ENCODE data around the gene CTAGE4. TPM values are rescaled to one million over a fixed set of nuclear protein-coding genes. Genes with fewer than 3 reads are reported as not detected.
A peak's percentile ranks its signal among the peaks of the same experiment; 100 is the strongest.
"Not testable (repeated sequence)": the region's sequence is repeated elsewhere in the genome, so short reads cannot be mapped to it uniquely, and the experiment has no call there.

Gene CTAGE4
- total RNA-seq, 1 experiment from 2014 or later, result 18.3 TPM

DNA sequence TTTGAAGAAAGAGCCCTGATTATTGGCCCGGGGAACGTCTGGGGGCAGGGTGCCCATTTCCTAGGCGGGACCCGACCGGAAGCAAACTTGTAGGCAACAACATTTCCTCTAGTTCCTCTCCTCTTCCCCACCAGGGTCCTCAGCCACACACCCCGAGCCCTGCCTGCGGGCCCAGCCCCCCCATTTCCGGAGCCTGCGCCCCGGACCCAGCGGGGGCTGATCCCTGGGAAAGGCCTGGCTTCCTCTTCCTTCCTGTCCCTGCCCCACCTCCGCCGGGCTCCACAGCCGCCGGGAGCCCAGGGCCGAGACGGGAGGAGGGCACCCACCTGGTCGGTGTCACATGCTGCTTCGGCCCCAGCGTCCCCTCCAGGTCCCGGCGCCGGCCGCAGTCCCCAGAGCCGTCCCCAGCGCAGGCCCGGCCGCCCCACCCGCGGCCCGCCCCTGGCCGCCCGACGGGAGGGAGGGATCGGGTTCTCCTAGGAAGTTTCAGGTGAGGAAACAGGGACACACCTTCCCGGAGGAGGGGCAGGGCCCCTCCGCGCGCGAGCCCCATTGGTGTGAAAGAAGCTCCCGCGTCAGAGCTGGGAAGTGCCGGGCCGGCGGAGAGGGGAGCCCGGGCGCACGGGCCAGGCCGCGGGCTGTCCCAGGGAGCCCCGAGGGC lies 12.1 kb downstream of the CTAGE4 start, which contains the start of gene ARHGEF35:
Gene ARHGEF35, minus strand, starts transcription at position 622 of the 661 bp plus-strand sequence. CDS start 7,450 bp downstream, outside the sequence.
- H3K9me3 Mint-ChIP-seq; POLR2A ChIA-PET; H3K36me3 Mint-ChIP-seq; H3K27me3 Mint-ChIP-seq (ENCODE audit: low read depth); CTCF ChIA-PET; DNase-seq (ENCODE audit: low spot score); H3K27ac Mint-ChIP-seq: not testable (repeated sequence)
- ATAC-seq, result peak; percentile 86
- Mint-ChIP-seq H3K4me3 (peak within 1 kb of the TSS; percentile 49; the same call in 1 of the 2 replicates), H3K4me1 (peaks cover 12% of the 10 kb centered on the region)

DNA sequence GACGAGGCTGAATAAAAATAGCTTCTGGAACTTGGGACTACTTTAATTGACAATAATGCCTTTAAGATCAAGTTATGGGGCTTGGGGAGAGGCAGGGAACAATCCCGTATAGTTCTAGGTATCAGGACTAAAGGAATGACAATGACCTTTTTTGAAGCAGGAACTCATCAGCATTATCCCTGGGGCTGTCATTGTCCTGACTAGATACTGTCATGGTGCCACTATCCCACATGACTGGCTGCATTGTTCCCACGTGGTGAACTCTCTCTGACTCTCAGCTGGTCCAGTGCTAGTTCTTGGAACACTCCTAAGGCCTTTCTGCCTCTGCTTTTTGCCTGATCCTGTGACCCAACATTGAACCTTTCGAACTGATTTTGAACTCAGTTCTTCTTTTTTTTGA lies 15.7 kb downstream of the CTAGE4 start:
- not testable (repeated sequence) for H3K27me3 Mint-ChIP-seq (ENCODE audit: low read depth)

DNA sequence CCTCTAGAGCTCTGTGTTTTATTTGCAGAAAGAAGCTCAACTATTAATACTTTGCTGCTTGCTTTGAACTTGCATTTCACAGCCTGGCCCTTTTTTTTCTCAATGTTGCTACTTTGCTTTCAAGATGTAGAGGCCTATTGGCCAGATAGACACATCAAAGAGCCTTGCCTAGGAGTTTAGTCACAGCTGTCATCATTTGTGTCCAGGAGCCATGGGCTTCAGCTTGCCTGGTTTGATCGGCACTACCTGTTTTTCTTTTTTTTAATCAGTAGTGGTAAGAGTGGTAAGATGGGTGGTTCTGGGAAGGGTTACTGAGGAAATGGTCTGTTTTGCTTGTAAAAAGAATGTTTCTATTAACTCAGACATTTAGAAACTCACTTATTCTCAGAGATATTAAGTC lies 18.7 kb downstream of the CTAGE4 start:
- H3K27me3 Mint-ChIP-seq (ENCODE audit: low read depth); POLR2A ChIA-PET; H3K36me3 Mint-ChIP-seq; H3K9me3 Mint-ChIP-seq; H3K27ac Mint-ChIP-seq; DNase-seq (ENCODE audit: low spot score); ATAC-seq; CTCF ChIA-PET; H3K4me3 Mint-ChIP-seq: not testable (repeated sequence)
- H3K4me1 Mint-ChIP-seq, result peaks cover 12% of the 10 kb centered on the region

More for the DNA sequence above, 15.7 kb downstream of the CTAGE4 start:
- ATAC-seq; H3K27ac Mint-ChIP-seq; H3K36me3 Mint-ChIP-seq; POLR2A ChIA-PET; DNase-seq (ENCODE audit: low spot score); H3K9me3 Mint-ChIP-seq; H3K4me3 Mint-ChIP-seq; CTCF ChIA-PET: not testable (repeated sequence)
- H3K4me1 Mint-ChIP-seq, result peaks cover 12% of the 10 kb centered on the region

DNA sequence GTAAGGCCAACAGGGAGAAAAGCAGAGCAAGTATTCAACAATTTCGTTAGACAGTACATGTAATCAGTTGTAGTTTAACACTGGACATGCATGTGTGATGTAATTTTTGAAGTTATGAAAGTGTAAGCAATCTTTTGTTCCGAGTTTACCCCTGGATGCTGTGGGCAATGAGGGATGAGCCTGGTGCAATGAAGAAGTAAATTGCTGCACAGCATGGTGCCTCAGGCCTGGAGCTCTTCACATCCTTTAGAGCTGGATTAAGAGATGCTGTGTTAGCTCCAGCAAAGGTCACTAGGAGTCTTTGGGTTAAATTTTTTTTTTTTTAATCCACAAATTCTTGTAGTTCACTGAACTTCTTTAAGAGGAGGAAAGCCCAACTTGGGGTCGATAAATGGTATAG lies 19.8 kb downstream of the CTAGE4 start:
- H3K27ac Mint-ChIP-seq; H3K27me3 Mint-ChIP-seq (ENCODE audit: low read depth); H3K36me3 Mint-ChIP-seq; DNase-seq (ENCODE audit: low spot score); H3K9me3 Mint-ChIP-seq; POLR2A ChIA-PET; H3K4me3 Mint-ChIP-seq; H3K4me1 Mint-ChIP-seq; CTCF ChIA-PET: not testable (repeated sequence)
- ATAC-seq, result peak; percentile 50

DNA sequence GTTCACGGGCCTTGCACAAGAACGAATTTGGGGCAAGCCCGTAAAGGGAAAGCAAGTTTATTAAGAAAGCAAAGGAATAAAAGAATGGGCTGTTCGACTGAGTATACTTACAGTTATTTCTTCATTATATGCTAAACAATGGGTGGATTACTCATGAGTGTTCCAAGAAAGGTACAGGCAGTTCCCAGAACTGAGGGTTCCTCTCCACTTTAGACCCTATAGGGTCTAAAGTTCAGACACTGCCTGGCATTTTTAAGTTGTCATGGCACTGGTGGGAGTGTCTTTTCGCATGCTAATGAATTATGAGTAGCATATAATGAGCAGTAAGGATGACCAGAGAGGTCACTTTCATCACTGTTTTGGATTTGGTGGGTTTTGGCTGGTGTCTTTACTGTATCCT lies 22.0 kb downstream of the CTAGE4 start:
- H3K27me3 Mint-ChIP-seq (ENCODE audit: low read depth); H3K4me3 Mint-ChIP-seq; H3K9me3 Mint-ChIP-seq; H3K27ac Mint-ChIP-seq; CTCF ChIA-PET; DNase-seq (ENCODE audit: low spot score); ATAC-seq; POLR2A ChIA-PET; H3K36me3 Mint-ChIP-seq; H3K4me1 Mint-ChIP-seq: not testable (repeated sequence)

DNA sequence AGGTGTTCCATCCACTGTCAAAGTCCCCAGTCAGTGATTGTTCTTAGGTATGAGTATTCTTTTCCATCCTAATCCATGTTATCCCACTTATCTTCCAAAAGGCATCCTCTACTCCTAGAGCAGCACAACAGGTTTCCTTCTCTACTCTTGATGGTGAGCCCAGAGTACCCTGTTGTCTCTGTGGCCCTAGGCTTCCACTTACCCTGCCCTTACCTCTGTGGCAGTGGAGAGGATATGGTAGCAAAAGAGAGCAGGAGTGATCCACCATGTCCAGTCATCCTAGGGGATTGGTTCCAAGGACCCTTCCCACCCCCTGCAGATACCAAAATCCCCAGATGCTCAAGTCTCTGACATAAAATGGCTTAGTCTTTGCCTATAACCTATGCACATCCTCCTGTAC lies 33.9 kb downstream of the CTAGE4 start:
- H3K9me3 Mint-ChIP-seq; H3K27me3 Mint-ChIP-seq (ENCODE audit: low read depth); POLR2A ChIA-PET; DNase-seq (ENCODE audit: low spot score); H3K4me1 Mint-ChIP-seq; H3K36me3 Mint-ChIP-seq; H3K4me3 Mint-ChIP-seq; H3K27ac Mint-ChIP-seq; CTCF ChIA-PET; ATAC-seq: not testable (repeated sequence)

DNA sequence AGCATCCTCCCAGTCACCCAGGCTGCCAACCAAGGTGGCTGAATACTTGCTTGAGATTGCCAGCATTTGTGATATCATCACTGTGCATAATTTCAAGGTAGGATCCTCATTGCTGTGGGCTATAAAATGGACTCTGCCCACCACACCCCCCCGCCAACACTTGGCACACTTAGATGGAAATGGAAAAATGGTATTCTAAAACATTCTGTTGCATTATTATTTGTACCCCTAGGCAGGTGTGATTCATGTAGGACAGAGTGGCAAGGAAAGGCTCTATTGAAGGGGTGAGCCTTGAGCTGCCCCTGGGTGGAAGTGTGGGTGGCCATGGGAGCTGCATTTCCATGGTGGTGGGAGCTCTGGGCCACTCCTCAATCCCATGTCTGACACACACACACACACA lies 35.3 kb downstream of the CTAGE4 start:
- H3K4me3 Mint-ChIP-seq; DNase-seq (ENCODE audit: low spot score); H3K9me3 Mint-ChIP-seq; POLR2A ChIA-PET; H3K4me1 Mint-ChIP-seq; H3K27me3 Mint-ChIP-seq (ENCODE audit: low read depth); H3K36me3 Mint-ChIP-seq: not testable (repeated sequence)
- peak overlapping the region; percentile 27; the same call in 1 of the 2 replicates for H3K27ac Mint-ChIP-seq
- peak; percentile 34 for ATAC-seq
- CTCF ChIA-PET, result interaction anchor here (0.6 kb wide), 1 partner anchor 113 kb away, joined by 4 read pairs; no protein-coding TSS in a partner anchor

DNA sequence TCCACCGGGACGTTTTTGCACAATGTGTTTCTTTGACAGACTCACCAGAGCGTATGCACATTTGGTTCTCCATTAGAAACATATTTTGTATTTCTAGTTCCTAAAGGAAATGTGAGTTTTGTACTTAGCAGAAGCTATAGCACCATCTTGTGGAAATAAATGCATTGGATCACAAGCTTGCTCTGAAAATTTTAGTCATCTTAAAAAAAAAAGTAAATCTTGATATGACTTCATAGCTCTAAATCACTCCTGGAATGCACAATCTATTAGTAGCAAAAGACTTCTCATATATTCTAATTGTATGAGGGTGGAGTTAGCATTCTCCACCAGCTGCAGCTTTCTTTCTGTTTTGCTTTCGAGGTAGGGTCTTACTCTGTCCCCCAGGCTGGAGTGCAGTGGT lies 35.9 kb downstream of the CTAGE4 start:
- CTCF ChIA-PET, result interaction anchor here (0.6 kb wide), 1 partner anchor 113 kb away, joined by 4 read pairs; no protein-coding TSS in a partner anchor
- H3K27ac Mint-ChIP-seq; H3K4me1 Mint-ChIP-seq; H3K36me3 Mint-ChIP-seq; H3K4me3 Mint-ChIP-seq; DNase-seq (ENCODE audit: low spot score); POLR2A ChIA-PET; H3K27me3 Mint-ChIP-seq (ENCODE audit: low read depth); H3K9me3 Mint-ChIP-seq: not testable (repeated sequence)
- peak; percentile 20 for ATAC-seq

DNA sequence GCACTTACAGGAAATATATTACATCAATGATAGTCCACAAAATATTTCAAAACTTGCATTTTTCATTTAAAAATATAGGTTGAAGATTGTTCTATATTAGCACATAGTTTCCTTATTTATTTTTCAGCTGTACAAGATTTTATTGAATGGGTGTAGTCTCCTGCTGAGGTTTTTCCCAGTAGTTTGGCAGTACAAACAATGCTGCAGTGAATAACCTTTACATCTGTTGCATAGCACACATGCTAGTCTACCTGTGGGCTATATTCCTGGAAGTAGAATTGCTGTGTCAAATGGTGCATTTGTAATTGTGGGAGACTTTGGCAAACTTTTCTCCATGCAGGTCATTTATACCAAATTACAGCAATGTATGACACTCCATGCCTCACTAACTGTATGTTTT lies 37.3 kb downstream of the CTAGE4 start:
- H3K27me3 Mint-ChIP-seq (ENCODE audit: low read depth); H3K4me3 Mint-ChIP-seq; H3K27ac Mint-ChIP-seq; POLR2A ChIA-PET; H3K4me1 Mint-ChIP-seq; ATAC-seq; H3K9me3 Mint-ChIP-seq; DNase-seq (ENCODE audit: low spot score); H3K36me3 Mint-ChIP-seq; CTCF ChIA-PET: not testable (repeated sequence)

DNA sequence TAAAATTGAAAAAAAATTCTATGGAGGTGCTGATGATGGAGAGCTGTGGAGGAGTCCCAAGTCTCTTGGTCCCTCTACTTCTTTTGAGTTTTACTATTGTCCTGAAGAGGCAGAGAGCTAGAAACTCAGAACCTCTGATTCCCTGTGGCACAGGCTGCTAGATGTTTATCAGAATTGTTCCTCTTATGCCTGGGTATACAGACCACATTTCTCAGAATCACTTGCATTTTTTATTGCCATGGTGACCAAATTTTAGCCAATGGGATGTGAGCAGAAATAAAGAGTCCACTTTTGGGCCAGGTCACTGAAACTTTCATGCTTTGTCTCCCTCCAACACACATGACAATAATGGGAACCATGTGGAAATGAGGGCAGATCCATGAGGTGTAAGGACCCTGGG lies 40.4 kb downstream of the CTAGE4 start:
- CTCF ChIA-PET; POLR2A ChIA-PET; H3K4me3 Mint-ChIP-seq; H3K27ac Mint-ChIP-seq; H3K27me3 Mint-ChIP-seq (ENCODE audit: low read depth); DNase-seq (ENCODE audit: low spot score); H3K9me3 Mint-ChIP-seq; H3K4me1 Mint-ChIP-seq; H3K36me3 Mint-ChIP-seq; ATAC-seq: not testable (repeated sequence)

DNA sequence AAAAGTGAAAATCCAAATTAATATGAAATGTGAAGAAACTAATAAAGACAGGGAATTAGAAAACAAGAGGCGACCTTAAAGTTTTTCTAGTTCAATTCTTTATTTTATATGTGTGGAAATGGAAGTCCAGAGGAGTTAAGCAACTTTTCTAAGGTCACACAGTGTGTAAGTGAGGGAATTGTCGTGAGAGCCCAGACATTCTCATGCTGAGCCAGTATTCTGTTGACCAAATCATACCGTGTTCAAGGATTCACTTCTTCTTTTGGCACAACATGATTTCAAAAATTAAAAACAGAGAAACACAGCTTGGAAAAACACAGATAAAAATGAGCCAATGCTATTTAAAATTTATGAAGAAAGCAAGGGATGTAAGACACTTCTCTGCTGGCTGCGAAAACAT lies 43.6 kb downstream of the CTAGE4 start:
- CTCF ChIA-PET; ATAC-seq; H3K27ac Mint-ChIP-seq; H3K4me3 Mint-ChIP-seq; H3K36me3 Mint-ChIP-seq; DNase-seq (ENCODE audit: low spot score); POLR2A ChIA-PET; H3K9me3 Mint-ChIP-seq; H3K27me3 Mint-ChIP-seq (ENCODE audit: low read depth); H3K4me1 Mint-ChIP-seq: not testable (repeated sequence)

DNA sequence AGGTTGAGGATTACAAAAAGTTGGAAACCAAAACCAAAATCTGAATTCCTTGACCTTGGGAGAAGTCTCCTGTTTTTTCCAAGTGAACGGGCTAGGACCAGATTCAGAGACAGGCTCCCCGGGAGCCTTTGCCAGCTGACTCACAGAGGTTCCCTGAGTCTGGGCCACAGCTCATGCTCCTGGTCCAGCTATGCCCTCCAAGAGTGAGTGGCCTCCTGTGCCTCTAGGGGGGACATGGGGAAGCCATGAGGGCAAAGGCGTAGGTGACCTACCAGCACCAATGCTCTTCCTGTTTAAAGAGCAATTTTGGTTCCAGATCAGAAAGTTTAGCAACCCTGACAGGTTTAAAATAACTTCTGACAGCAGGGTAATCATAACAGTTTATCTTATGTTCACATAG lies 45.5 kb downstream of the CTAGE4 start:
- peak; percentile 18 for DNase-seq (ENCODE audit: low spot score)
- H3K27me3 Mint-ChIP-seq (ENCODE audit: low read depth); POLR2A ChIA-PET; H3K4me1 Mint-ChIP-seq; CTCF ChIA-PET; H3K4me3 Mint-ChIP-seq; H3K36me3 Mint-ChIP-seq; H3K27ac Mint-ChIP-seq; H3K9me3 Mint-ChIP-seq: not testable (repeated sequence)
- ATAC-seq, result peak; percentile 76

DNA sequence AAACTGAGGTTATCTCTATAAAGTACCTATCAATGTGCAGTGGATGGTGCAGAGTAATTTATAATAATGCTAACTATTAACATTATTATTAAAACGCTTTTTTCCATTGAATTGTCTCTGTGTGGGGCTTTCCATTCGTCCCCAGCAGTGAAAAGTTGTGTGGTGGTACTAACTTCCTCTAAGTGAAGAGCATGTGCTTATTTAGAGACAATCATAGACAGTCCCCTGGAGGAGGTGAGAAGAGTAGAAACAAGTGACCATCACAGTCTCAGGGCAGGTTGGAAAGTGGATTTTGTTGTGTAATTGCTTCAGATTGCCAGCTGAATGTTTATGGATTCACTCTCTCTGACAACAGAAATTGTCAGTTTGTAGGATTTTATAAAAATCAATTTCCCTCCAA lies 47.8 kb downstream of the CTAGE4 start:
- H3K4me3 Mint-ChIP-seq; H3K27ac Mint-ChIP-seq; H3K4me1 Mint-ChIP-seq; H3K9me3 Mint-ChIP-seq; H3K36me3 Mint-ChIP-seq; ATAC-seq; DNase-seq (ENCODE audit: low spot score); CTCF ChIA-PET; H3K27me3 Mint-ChIP-seq (ENCODE audit: low read depth); POLR2A ChIA-PET: not testable (repeated sequence)

All from WTC11 (cell line).